KMS-11 (cell line): ENCODE measurements around the gene LONRF2.

Experiments
- H2AFZ ChIP-seq: fragments of 200-600 bp; sonication (generic); 2 replicates; pipeline ENCODE4 v1.6.1; 2016; ENCODE audit warnings: antibody characterized with exemption, mixed run types, low read depth
- H3K27ac ChIP-seq: fragments of 200-600 bp; sonication (generic); 2 replicates; pipeline ENCODE4 v1.6.1; 2016; ENCODE audit warnings: mild to moderate bottlenecking, mixed run types
- H3K27me3 ChIP-seq: fragments of 200-600 bp; sonication (generic); 2 replicates; pipeline ENCODE4 v1.6.1; 2017; ENCODE audit warnings: mild to moderate bottlenecking, low read depth, mixed run types, moderate library complexity; ENCODE audit not compliant: insufficient read depth
- H3K36me3 ChIP-seq: fragments of 200-600 bp; sonication (generic); 2 replicates; pipeline ENCODE4 v1.6.1; 2017; ENCODE audit warnings: mild to moderate bottlenecking, mixed run types; ENCODE audit not compliant: insufficient read depth
- H3K4me1 ChIP-seq: fragments of 200-600 bp; sonication (generic); 2 replicates; pipeline ENCODE4 v1.6.1; 2016; ENCODE audit warnings: mild to moderate bottlenecking, low read depth, mixed run types; ENCODE audit not compliant: poor library complexity, severe bottlenecking
- H3K4me2 ChIP-seq: fragments of 200-600 bp; sonication (generic); 2 replicates; pipeline ENCODE4 v1.7.0; 2016; ENCODE audit warnings: mild to moderate bottlenecking, mixed run types
- H3K4me3 ChIP-seq: fragments of 200-600 bp; sonication (generic); IDR thresholded peaks from 2 replicates; pipeline ENCODE4 v1.6.1; 2017; ENCODE audit warnings: low read depth, low read length, mixed read lengths; ENCODE audit not compliant: insufficient read depth
- H3K79me2 ChIP-seq: fragments of 200-600 bp; sonication (generic); 2 replicates; pipeline ENCODE4 v1.6.1; 2016; ENCODE audit warnings: low read depth, mixed run types; ENCODE audit not compliant: insufficient read depth
- H3K9ac ChIP-seq: fragments of 200-600 bp; sonication (generic); 2 replicates; pipeline ENCODE4 v1.6.1; 2016; ENCODE audit warnings: mild to moderate bottlenecking, mixed run types
- H4K20me1 ChIP-seq: fragments of 200-600 bp; sonication (generic); 2 replicates; pipeline ENCODE4 v1.6.1; 2016; ENCODE audit warnings: mild to moderate bottlenecking, mixed run types; ENCODE audit not compliant: insufficient read depth
- TF ChIP-seq, protein P1 (sequence below): fragments of 200-600 bp; sonication (generic); conservative IDR thresholded peaks from 2 replicates; pipeline ENCODE4 v1.6.1; 2017; ENCODE audit warnings: low read depth, mild to moderate bottlenecking, antibody characterized with exemption, low read length, moderate library complexity, mixed read lengths

Gene LONRF2

DNA sequence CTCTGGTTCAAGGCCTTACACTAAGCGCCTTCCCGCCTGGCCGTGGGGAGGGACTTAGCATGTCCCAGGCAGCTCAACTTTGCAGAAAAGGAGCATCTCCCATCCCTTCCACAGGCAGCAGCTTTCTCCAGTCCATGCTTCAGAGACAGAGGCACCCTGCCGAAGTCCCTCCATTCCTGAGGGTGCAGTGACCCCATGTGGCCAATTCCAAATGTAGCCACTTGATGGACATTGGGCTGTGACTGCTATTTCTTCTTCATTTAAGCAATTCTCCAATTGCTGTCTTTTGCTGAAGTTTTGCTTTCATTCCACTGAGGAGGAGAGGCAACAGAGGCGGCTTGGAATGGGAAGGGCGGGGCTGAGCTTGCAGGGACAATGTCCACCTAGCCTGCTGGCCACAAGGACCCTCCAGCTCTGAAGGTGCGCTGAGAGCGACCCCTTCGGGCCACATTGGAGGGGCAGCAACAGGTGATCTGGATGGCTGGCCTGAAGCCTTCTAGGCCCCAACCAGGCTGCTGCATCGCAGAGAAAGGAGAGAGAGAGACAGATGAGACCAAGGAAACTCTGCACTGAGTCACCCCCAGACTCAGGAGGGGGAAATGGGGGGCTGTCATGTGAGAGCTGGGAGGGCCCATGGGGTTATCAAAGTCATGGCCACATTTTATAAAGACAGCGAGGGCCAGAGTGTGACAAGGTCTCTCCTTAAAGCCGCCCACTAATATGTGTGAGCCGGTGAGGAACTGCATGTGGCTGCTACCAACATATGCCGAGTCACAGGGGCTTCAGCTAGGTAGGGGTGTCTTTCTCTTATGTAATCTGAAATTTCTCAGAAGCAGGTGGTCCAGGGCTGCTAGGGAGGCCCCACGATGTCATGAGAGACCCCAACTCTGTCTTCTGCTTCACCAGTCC, 61.3 kb downstream of the LONRF2 start:
- TF ChIP-seq, protein P1, sequence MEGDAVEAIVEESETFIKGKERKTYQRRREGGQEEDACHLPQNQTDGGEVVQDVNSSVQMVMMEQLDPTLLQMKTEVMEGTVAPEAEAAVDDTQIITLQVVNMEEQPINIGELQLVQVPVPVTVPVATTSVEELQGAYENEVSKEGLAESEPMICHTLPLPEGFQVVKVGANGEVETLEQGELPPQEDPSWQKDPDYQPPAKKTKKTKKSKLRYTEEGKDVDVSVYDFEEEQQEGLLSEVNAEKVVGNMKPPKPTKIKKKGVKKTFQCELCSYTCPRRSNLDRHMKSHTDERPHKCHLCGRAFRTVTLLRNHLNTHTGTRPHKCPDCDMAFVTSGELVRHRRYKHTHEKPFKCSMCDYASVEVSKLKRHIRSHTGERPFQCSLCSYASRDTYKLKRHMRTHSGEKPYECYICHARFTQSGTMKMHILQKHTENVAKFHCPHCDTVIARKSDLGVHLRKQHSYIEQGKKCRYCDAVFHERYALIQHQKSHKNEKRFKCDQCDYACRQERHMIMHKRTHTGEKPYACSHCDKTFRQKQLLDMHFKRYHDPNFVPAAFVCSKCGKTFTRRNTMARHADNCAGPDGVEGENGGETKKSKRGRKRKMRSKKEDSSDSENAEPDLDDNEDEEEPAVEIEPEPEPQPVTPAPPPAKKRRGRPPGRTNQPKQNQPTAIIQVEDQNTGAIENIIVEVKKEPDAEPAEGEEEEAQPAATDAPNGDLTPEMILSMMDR: peak; percentile 39; the same call in 1 of the 2 replicates
- H3K27me3 ChIP-seq: no peaks in the 10 kb centered on the region
- no peak overlapping the region for H3K27ac ChIP-seq
- H4K20me1 ChIP-seq: no peaks in the 10 kb centered on the region
- H3K4me3 ChIP-seq: no peak overlapping the region
- H2AFZ ChIP-seq: no peak overlapping the region
- no peak overlapping the region for H3K9ac ChIP-seq
- H3K4me2 ChIP-seq: no peak overlapping the region
- no peaks in the 10 kb centered on the region for H3K79me2 ChIP-seq
- no peaks in the 10 kb centered on the region for H3K36me3 ChIP-seq
- no peaks in the 10 kb centered on the region for H3K4me1 ChIP-seq

DNA sequence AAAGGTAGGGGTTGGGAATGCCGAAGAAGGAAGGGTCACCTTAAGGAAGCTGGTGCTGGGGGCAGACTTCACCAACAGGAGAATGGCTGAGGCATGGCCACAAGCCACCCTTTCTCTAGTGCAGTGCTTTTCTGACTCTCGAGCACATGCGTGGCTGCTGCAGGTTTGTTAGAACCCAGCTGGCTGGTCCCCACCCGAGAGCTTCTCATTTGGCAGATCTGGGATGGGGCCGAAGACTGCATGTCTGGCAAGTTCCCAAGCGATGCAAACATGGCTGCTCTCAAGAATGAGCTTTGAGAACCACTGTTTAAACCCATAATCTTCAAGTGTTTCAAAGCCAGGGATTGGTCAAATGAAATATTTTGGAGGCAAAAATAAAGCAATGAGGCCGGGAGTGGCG, 63.2 kb downstream of the LONRF2 start:
- H4K20me1 ChIP-seq: no peaks in the 10 kb centered on the region
- H3K4me3 ChIP-seq: no peak overlapping the region
- no peak overlapping the region for H3K4me2 ChIP-seq
- H3K9ac ChIP-seq: no peak overlapping the region
- no peaks in the 10 kb centered on the region for H3K4me1 ChIP-seq
- H3K27ac ChIP-seq: no peak overlapping the region
- TF ChIP-seq, protein P1: no peak
- H3K79me2 ChIP-seq: no peaks in the 10 kb centered on the region
- H3K27me3 ChIP-seq: no peaks in the 10 kb centered on the region
- H3K36me3 ChIP-seq: no peaks in the 10 kb centered on the region
- H2AFZ ChIP-seq: no peak overlapping the region

DNA sequence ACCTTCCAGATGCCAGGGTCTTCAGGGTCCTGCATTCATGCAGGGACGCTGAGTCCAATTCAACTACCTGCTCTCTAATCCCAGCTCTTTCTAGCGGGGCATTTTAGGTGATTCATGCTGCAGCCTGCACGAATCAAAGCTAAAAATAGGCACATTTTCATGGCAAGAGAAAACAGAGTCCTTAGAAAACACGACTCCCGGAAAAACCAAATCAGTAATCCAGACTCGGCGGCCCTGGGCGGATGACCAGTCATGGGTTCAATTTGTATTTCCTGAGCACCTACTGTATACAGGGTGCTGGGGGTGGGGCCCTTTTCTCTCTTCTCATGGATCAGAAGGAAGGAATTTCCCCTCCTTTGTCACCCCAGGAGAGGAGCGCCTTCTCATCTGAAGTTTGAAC, 64.4 kb downstream of the LONRF2 start:
- Histone ChIP-seq H3K36me3 (no peaks in the 10 kb centered on the region), H3K79me2 (no peaks in the 10 kb centered on the region), H3K27ac (no peak overlapping the region), H2AFZ (no peak overlapping the region), H3K4me2 (no peak overlapping the region), H4K20me1 (no peaks in the 10 kb centered on the region), H3K4me1 (no peaks in the 10 kb centered on the region), H3K27me3 (no peaks in the 10 kb centered on the region), H3K9ac (no peak overlapping the region), H3K4me3 (no peak overlapping the region)
- TF ChIP-seq, protein P1: no peak

DNA sequence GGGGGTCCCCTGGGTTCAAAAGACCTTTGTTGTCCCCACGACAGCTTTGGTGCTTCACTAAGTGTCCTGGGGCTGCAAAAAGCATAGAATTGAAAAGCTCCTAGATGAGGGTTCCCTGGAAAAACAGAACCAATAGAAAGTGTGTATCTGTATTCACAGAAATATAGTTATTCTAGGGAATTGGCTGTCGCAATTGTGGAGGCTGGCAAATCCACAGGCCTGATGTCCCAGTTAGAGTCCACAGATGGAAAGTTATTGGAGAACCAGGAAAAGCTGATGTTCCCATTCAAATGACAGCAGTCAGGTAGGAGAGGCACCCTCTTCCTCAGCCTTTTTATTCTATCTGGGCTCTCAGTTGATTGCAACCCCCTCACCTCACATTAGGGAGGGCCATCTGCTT, 65.5 kb downstream of the LONRF2 start:
- TF ChIP-seq, protein P1: no peak
- H4K20me1 ChIP-seq: no peaks in the 10 kb centered on the region
- H3K27me3 ChIP-seq: no peaks in the 10 kb centered on the region
- H3K36me3 ChIP-seq: no peaks in the 10 kb centered on the region
- no peak overlapping the region for H3K4me3 ChIP-seq
- H3K79me2 ChIP-seq: no peaks in the 10 kb centered on the region
- no peak overlapping the region for H2AFZ ChIP-seq
- no peak overlapping the region for H3K27ac ChIP-seq
- H3K4me2 ChIP-seq: no peak overlapping the region
- H3K4me1 ChIP-seq: no peaks in the 10 kb centered on the region
- H3K9ac ChIP-seq: no peak overlapping the region
